Upper lobe of left lung (tissue), 4 donors: ENCODE data around the gene BTAF1.

Source experiments
- POLR2A ChIP-seq, 4 donors: fragments of 450-650 bp; IDR thresholded peaks; one replicate each; pipeline ENCODE4 v1.5.1; 2016 to 2017; ENCODE audit warnings: antibody characterized with exemption in 4 of 4, mild to moderate bottlenecking in 2 of 4
- TF ChIP-seq, protein P1 (sequence below), 6 experiments: fragments of 450-650 bp in 4 of 6; fragments of 200-600 bp in 2 of 6; sonication (generic) in 2 of 6; IDR thresholded peaks; one replicate each; pipeline ENCODE4 v1.5.1; 2016 to 2019; ENCODE audit warnings: antibody characterized with exemption in 6 of 6

DNA sequence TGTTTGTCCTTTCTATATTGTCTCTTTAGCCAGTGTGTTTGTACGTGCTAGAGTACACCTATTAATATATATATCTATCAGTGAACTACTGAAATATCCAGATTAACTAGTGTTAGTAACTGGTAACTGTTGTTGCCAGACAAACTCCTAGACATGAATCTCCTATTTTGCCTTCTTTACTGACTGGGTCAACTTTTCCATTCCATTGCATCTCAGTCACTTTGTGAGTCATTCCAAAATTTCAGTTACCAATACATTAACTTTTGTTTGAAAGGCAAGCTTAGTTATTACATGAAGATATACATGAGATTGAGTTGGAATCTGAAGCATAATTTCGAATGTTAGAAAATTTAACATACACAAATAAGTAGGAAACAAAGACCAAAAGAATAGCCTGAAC lies 51.4 kb downstream of the BTAF1 start:
- TF ChIP-seq, protein P1, sequence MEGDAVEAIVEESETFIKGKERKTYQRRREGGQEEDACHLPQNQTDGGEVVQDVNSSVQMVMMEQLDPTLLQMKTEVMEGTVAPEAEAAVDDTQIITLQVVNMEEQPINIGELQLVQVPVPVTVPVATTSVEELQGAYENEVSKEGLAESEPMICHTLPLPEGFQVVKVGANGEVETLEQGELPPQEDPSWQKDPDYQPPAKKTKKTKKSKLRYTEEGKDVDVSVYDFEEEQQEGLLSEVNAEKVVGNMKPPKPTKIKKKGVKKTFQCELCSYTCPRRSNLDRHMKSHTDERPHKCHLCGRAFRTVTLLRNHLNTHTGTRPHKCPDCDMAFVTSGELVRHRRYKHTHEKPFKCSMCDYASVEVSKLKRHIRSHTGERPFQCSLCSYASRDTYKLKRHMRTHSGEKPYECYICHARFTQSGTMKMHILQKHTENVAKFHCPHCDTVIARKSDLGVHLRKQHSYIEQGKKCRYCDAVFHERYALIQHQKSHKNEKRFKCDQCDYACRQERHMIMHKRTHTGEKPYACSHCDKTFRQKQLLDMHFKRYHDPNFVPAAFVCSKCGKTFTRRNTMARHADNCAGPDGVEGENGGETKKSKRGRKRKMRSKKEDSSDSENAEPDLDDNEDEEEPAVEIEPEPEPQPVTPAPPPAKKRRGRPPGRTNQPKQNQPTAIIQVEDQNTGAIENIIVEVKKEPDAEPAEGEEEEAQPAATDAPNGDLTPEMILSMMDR (IDR thresholded peaks at IDR 0.05), result no peak
- TF ChIP-seq POLR2A (IDR thresholded peaks at IDR 0.05), result no peak
